Sigmoid colon (tissue), 7 donors: ENCODE data around the gene CAMSAP2. TPM values are rescaled to one million over a fixed set of nuclear protein-coding genes. Genes with fewer than 3 reads are reported as not detected.
"Not testable (repeated sequence)": the region's sequence is repeated elsewhere in the genome, so short reads cannot be mapped to it uniquely, and the experiment has no call there.

Experiments
- DNase-seq: peaks from one replicate; pipeline ENCODE4 v3.0.0-alpha.2; 2019
- H3K27ac ChIP-seq, 4 donors: fragments of 200-600 bp; sonication (generic); one replicate each; pipeline ENCODE4 v1.5.1; 2016 to 2019; ENCODE audit warnings: mild to moderate bottlenecking in 1 of 4
- H3K27me3 ChIP-seq, 3 donors: fragments of 200-600 bp; sonication (generic); one replicate each; pipeline ENCODE4 v1.5.1; 2019; ENCODE audit warnings: mild to moderate bottlenecking in 1 of 3
- H3K36me3 ChIP-seq, 4 donors: fragments of 200-600 bp; sonication (generic); one replicate each; pipeline ENCODE4 v1.5.1; 2016 to 2019
- H3K4me1 ChIP-seq, 4 donors: fragments of 200-600 bp; sonication (generic); one replicate each; pipeline ENCODE4 v1.5.1; 2017 to 2019
- H3K4me3 ChIP-seq, 4 donors: fragments of 200-600 bp; sonication (generic); one replicate each; pipeline ENCODE4 v1.5.1; 2017 to 2019; ENCODE audit warnings: mild to moderate bottlenecking in 2 of 4, moderate library complexity in 1 of 4
- H3K9me3 ChIP-seq, 4 donors: fragments of 200-600 bp in 3 of 4; sonication (generic) in 3 of 4; one replicate each; pipeline versions ENCODE4 v1.5.1 to v1.6.1; 2013 to 2019
- EP300 ChIP-seq, 4 donors: sonication (generic); formaldehyde crosslinking; IDR thresholded peaks; one replicate each; pipeline ENCODE4 v1.6.1; 2017; ENCODE audit warnings: antibody characterized with exemption in 4 of 4
- POLR2A ChIP-seq, 2 donors: fragments of 450-650 bp; IDR thresholded peaks; one replicate each; pipeline ENCODE4 v1.6.1; 2016; ENCODE audit warnings: antibody characterized with exemption in 2 of 2, mild to moderate bottlenecking in 2 of 2, moderate library complexity in 2 of 2
- POLR2AphosphoS5 ChIP-seq, 4 donors: sonication (generic); formaldehyde crosslinking; IDR thresholded peaks; one replicate each; pipeline ENCODE4 v1.6.1; 2017; ENCODE audit warnings: antibody characterized with exemption in 4 of 4
- WGBS, 2 donors: extraction: QIAGEN DNeasy Blood & Tissue Kit; methylation state at CpG; one replicate each; pipeline ENCODE4 v1.1.7; 2013; 5-methylcytosine and 5-hydroxymethylcytosine counted together
- intact Hi-C: fragments of 100-400 bp; cut with DNase I; formaldehyde crosslinking; loops from one replicate; pipeline ENCODE4 v1.15.1; 2023
- polyA plus RNA-seq, 3 donors: library from polyadenylated mRNA; stranded (reverse); fragments of 200-250 nt; gene quantifications; one replicate each; pipeline ENCODE4 v1.2.3, GENCODE V29; 2013
- total RNA-seq, 4 donors: library from RNA; depleted of rRNA; stranded (reverse); fragments of >200 nt; gene quantifications; one replicate each; pipeline ENCODE4 v1.1.0, GENCODE V29; 2016
- TF ChIP-seq, protein P1 (sequence below), 4 experiments: fragments of 450-650 bp in 3 of 4; fragments of 200-600 bp in 1 of 4; IDR thresholded peaks; one replicate each; pipeline ENCODE4 v1.5.1; 2016 to 2019; ENCODE audit warnings: antibody characterized with exemption in 4 of 4, mild to moderate bottlenecking in 3 of 4, moderate library complexity in 2 of 4
- donor health status: healthy with polysubstance abuse.
- donor health status: Bipolar disorder and iron deficiency.
- donor health status: healthy.

CAMSAP2 gene
- total and polyA plus RNA-seq, 7 donors, result 1.2 to 40.7 (median 31.8) TPM

DNA sequence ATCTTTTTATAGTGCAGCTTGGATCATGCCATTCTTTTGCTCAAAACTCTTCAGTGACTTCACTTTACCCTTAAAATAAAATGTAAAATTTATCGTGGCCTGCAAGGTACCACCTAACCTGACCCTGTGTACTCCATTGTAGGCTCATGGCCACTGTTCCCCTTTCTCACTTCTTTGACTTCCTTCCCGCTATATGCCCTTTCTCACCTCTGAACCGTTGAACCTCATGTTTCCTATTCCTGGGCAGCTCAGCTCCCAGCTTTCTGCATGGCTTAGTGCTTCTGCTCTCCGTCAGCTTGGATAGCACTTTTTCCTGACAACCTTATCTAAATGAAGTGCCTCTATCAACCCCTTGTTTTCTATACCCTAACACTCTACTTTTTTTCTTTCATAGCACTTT is 73.0 kb downstream of the CAMSAP2 start:
- Histone ChIP-seq H3K27ac (no peak overlapping the region), H3K36me3 (peaks cover 0 to 40% (median 3%) of the 10 kb centered on the region in 4 donors), H3K4me1 (peaks cover 0 to 5% (median 5%) of the 10 kb centered on the region in 4 donors), H3K27me3 (no peaks in the 10 kb centered on the region), H3K9me3 (no peaks in the 10 kb centered on the region), H3K4me3 (no peak overlapping the region)
- TF ChIP-seq, protein P1, sequence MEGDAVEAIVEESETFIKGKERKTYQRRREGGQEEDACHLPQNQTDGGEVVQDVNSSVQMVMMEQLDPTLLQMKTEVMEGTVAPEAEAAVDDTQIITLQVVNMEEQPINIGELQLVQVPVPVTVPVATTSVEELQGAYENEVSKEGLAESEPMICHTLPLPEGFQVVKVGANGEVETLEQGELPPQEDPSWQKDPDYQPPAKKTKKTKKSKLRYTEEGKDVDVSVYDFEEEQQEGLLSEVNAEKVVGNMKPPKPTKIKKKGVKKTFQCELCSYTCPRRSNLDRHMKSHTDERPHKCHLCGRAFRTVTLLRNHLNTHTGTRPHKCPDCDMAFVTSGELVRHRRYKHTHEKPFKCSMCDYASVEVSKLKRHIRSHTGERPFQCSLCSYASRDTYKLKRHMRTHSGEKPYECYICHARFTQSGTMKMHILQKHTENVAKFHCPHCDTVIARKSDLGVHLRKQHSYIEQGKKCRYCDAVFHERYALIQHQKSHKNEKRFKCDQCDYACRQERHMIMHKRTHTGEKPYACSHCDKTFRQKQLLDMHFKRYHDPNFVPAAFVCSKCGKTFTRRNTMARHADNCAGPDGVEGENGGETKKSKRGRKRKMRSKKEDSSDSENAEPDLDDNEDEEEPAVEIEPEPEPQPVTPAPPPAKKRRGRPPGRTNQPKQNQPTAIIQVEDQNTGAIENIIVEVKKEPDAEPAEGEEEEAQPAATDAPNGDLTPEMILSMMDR (IDR thresholded peaks at IDR 0.05), result no peak
- TF ChIP-seq POLR2AphosphoS5 (IDR thresholded peaks at IDR 0.05), result no peak
- TF ChIP-seq POLR2A (IDR thresholded peaks at IDR 0.05), result no peak
- no peak for TF ChIP-seq EP300 (IDR thresholded peaks at IDR 0.05)
- DNase-seq, result no peak
- intact Hi-C loops, result no loop called here
- WGBS, 2 donors, result 75 to 80% methylated on average over 4 of the region's 4 CpGs

GRCh38 chr1:200816624-200817224 is 78.0 kb downstream of the CAMSAP2 start:
- H3K36me3 ChIP-seq, result peaks cover 0 to 22% (median 3%) of the 10 kb centered on the region in 4 donors
- H3K4me3 ChIP-seq, H3K27me3 ChIP-seq, H3K9me3 ChIP-seq, DNase-seq, H3K4me1 ChIP-seq, H3K27ac ChIP-seq, intact Hi-C loops: not testable (repeated sequence)
- 94% methylated on average over 26 of the region's 26 CpGs for WGBS, 2 donors

DNA sequence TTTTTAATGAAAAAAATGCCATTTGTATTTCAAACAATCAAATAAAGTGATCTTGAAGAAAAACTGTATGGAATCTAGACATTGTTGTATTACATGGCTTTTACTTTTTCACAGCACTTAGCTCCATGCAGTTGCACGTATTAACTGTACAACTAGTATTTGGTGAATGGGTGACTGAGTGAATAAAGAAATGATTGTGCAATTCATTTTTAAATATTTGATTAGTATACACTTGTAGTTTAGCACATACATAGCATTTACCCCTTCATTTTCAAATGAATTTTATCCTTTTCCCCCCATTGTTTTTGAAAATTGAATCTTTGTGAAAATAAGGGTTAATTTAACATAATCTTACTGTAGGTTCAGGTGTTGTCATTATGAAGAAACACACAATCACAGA is 79.6 kb downstream of the CAMSAP2 start:
- no peak overlapping the region for H3K27ac ChIP-seq
- no peak for TF ChIP-seq EP300 (IDR thresholded peaks at IDR 0.05)
- TF ChIP-seq POLR2AphosphoS5 (IDR thresholded peaks at IDR 0.05), result no peak
- TF ChIP-seq, protein P1 (IDR thresholded peaks at IDR 0.05), result no peak
- no peaks in the 10 kb centered on the region for H3K4me1 ChIP-seq
- no peaks in the 10 kb centered on the region for H3K9me3 ChIP-seq
- peaks cover 0 to 22% (median 3%) of the 10 kb centered on the region in 4 donors for H3K36me3 ChIP-seq
- no peak overlapping the region for H3K4me3 ChIP-seq
- 91 to 98% methylated on average over 1 of the region's 1 CpG for WGBS, 2 donors
- no peak for DNase-seq
- intact Hi-C loops, result no loop called here
- H3K27me3 ChIP-seq, result no peaks in the 10 kb centered on the region

GRCh38 chr1:200819726-200820125 is 81.0 kb downstream of the CAMSAP2 start:
- H3K9me3 ChIP-seq, result no peaks in the 10 kb centered on the region
- TF ChIP-seq EP300 (IDR thresholded peaks at IDR 0.05) (no peak), POLR2A (IDR thresholded peaks at IDR 0.05) (no peak), POLR2AphosphoS5 (IDR thresholded peaks at IDR 0.05) (no peak)
- TF ChIP-seq, protein P1 (IDR thresholded peaks at IDR 0.05), result no peak
- DNase-seq, result no peak
- peaks cover 0 to 22% (median 3%) of the 10 kb centered on the region in 4 donors for H3K36me3 ChIP-seq
- no peak overlapping the region for H3K27ac ChIP-seq
- intact Hi-C loops, result no loop called here
- H3K27me3 ChIP-seq, result no peaks in the 10 kb centered on the region
- no peak overlapping the region for H3K4me3 ChIP-seq
- WGBS, 2 donors, result 96 to 97% methylated on average over 2 of the region's 2 CpGs
- H3K4me1 ChIP-seq, result no peaks in the 10 kb centered on the region

GRCh38 chr1:200831091-200831490 is 92.4 kb downstream of the CAMSAP2 start:
- Histone ChIP-seq H3K36me3 (peaks cover 0 to 17% (median 0%) of the 10 kb centered on the region in 4 donors), H3K4me1 (peaks cover 0 to 3% (median 0%) of the 10 kb centered on the region in 4 donors), H3K4me3 (no peak overlapping the region), H3K27ac (no peak overlapping the region), H3K9me3 (peaks cover 0 to under 1% (median 0%) of the 10 kb centered on the region in 4 donors), H3K27me3 (no peaks in the 10 kb centered on the region)
- intact Hi-C loops, result loop anchor here (10.0 kb wide), 1 partner anchor 206 kb away; the partner anchor contains the start of gene KIF14
- no peak for DNase-seq
- 92 to 96% methylated on average over 2 of the region's 2 CpGs for WGBS, 2 donors
- TF ChIP-seq POLR2A (IDR thresholded peaks at IDR 0.05) (no peak), POLR2AphosphoS5 (IDR thresholded peaks at IDR 0.05) (no peak), EP300 (IDR thresholded peaks at IDR 0.05) (no peak)
- TF ChIP-seq, protein P1 (IDR thresholded peaks at IDR 0.05), result no peak
